Lower leg skin (tissue), 3 donors: ENCODE results near the gene DNAH9.

Source experiments
- POLR2A ChIP-seq, 2 donors: fragments of 450-650 bp; IDR thresholded peaks; one replicate each; pipeline ENCODE4 v1.6.1; 2016 to 2017; ENCODE audit warnings: antibody characterized with exemption in 2 of 2, mild to moderate bottlenecking in 1 of 2, moderate library complexity in 1 of 2
- TF ChIP-seq, protein P1 (sequence below), 3 donors: fragments of 450-650 bp; IDR thresholded peaks; one replicate each; pipeline ENCODE4 v1.5.1; 2016; ENCODE audit warnings: antibody characterized with exemption in 3 of 3, mild to moderate bottlenecking in 3 of 3, moderate library complexity in 2 of 3

GRCh38 chr17:11692688-11693087 lies 94.4 kb downstream of the DNAH9 start:
- TF ChIP-seq, protein P1, sequence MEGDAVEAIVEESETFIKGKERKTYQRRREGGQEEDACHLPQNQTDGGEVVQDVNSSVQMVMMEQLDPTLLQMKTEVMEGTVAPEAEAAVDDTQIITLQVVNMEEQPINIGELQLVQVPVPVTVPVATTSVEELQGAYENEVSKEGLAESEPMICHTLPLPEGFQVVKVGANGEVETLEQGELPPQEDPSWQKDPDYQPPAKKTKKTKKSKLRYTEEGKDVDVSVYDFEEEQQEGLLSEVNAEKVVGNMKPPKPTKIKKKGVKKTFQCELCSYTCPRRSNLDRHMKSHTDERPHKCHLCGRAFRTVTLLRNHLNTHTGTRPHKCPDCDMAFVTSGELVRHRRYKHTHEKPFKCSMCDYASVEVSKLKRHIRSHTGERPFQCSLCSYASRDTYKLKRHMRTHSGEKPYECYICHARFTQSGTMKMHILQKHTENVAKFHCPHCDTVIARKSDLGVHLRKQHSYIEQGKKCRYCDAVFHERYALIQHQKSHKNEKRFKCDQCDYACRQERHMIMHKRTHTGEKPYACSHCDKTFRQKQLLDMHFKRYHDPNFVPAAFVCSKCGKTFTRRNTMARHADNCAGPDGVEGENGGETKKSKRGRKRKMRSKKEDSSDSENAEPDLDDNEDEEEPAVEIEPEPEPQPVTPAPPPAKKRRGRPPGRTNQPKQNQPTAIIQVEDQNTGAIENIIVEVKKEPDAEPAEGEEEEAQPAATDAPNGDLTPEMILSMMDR (IDR thresholded peaks at IDR 0.05) = no peak
- TF ChIP-seq POLR2A (IDR thresholded peaks at IDR 0.05) = no peak
